GM10266 (cell line): Measurements from ENCODE around the gene PRICKLE4.
A peak's percentile ranks its signal among the peaks of the same experiment; 100 is the strongest.

Experiments used
- DNase-seq: peaks from one replicate; pipeline ENCODE4 v3.0.0; 2012; ENCODE audit errors: extremely low spot score
- TF ChIP-seq, protein P1 (sequence below): IDR thresholded peaks from 2 replicates; pipeline ENCODE4 v1.5.1; 2012; ENCODE audit warnings: mild to moderate bottlenecking, low read depth; ENCODE audit not compliant: control insufficient read depth, insufficient read depth; ENCODE audit errors: missing control alignments

The PRICKLE4 gene

GRCh38 chr6:41734666-41735426, 45.7 kb upstream of the PRICKLE4 start:
- TF ChIP-seq, protein P1, sequence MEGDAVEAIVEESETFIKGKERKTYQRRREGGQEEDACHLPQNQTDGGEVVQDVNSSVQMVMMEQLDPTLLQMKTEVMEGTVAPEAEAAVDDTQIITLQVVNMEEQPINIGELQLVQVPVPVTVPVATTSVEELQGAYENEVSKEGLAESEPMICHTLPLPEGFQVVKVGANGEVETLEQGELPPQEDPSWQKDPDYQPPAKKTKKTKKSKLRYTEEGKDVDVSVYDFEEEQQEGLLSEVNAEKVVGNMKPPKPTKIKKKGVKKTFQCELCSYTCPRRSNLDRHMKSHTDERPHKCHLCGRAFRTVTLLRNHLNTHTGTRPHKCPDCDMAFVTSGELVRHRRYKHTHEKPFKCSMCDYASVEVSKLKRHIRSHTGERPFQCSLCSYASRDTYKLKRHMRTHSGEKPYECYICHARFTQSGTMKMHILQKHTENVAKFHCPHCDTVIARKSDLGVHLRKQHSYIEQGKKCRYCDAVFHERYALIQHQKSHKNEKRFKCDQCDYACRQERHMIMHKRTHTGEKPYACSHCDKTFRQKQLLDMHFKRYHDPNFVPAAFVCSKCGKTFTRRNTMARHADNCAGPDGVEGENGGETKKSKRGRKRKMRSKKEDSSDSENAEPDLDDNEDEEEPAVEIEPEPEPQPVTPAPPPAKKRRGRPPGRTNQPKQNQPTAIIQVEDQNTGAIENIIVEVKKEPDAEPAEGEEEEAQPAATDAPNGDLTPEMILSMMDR: no peak
- DNase-seq: peak; percentile 93

DNA sequence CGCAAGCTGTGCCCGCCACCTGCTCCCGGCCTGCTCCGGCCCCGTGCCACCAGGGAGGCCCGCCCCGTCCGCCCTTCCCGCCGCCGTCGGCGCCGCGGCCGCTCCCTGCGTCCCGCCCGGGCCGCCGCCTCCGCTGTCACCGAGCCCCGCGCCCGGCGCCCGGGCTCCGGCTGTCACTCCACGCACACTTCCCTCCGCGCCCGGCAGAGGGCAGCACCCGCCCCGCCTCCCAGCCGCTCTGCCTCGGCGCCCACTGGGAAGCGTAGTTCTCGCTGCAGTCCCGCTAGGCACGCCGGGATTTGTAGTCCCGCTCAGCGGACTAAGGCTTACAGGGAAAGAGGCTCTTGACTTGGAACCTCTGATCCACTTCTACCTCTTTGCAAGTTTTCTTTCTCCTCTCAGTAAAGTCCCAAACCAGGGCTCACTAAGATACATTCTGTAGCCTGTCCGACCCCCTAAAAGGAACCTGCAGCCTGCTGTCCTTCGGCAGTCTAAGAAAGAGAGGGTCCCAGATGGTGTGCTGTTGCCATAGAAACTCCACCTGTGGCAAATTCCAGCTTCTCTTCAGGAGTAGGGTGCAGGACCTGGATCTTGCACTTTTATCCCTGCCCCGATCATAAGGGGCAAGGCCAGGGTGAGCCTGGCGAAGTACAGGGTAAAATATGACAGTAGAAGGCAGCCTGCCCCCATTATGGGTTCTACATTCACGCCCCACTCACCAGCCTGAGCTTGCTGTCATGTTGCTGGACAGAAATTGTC, 45.0 kb upstream of the PRICKLE4 start, which contains the start of gene TFEB:
Gene TFEB (minus strand): TSS at position 182 of the 759 bp plus-strand sequence. CDS start 44,395 bp downstream, outside the sequence.
- TF ChIP-seq, protein P1: peak; percentile 98
- peak; percentile 96 for DNase-seq

DNA sequence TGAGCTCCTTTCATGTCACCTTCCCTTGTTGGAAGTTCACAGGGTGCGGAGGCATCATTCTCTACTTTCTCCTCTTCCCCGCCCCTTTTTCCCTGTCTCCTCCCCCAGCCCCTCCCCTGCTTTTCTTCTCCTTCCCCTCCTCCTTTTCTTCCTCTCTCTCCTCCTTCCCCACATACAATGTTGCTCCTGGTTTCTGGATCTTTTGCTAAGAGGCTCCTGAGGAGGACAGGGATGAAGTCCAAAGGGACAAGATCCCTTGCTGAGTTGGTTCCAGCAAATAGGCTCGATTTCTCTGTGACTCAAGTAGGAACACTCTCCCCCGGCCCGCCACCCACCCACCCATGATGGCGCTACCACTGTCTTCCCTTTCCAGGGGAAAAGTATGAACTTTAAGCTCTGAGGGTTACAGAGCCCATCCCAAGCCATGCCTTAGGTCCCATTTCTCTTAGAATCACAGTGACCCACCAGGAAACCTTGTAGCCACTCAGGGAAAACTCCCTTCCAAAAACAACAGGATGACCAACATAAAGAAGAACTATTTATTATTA, 44.3 kb upstream of the PRICKLE4 start:
- TF ChIP-seq, protein P1: no peak
- DNase-seq: no peak

- TF ChIP-seq, protein P1: no peak
- DNase-seq: no peak
These were observed 43.6 kb upstream of the PRICKLE4 start for GRCh38 chr6:41736800-41737555.

GRCh38 chr6:41737591-41738130, 42.9 kb upstream of the PRICKLE4 start:
- DNase-seq: no peak
- TF ChIP-seq, protein P1: no peak

- TF ChIP-seq, protein P1: no peak
- no peak for DNase-seq
These were observed 41.5 kb upstream of the PRICKLE4 start for GRCh38 chr6:41739041-41739440.
